Large intestine (tissue), 3 donors: ENCODE results near the gene SUMO3. TPM values are rescaled to one million over a fixed set of nuclear protein-coding genes. Genes with fewer than 3 reads are reported as not detected.

ENCODE experiments used
- DNase-seq, 2 donors: peaks; one replicate each; pipeline versions ENCODE4 v3.0.0 to v3.0.0-alpha.2; 2013
- H3K27ac ChIP-seq: one replicate; pipeline ENCODE4 v1.5.1; 2013; ENCODE audit warnings: low read length
- H3K27me3 ChIP-seq: 2 replicates; pipeline ENCODE4 v1.6.1; 2013; ENCODE audit warnings: low read length; ENCODE audit not compliant: control insufficient read depth, insufficient read depth
- H3K36me3 ChIP-seq: 2 replicates; pipeline ENCODE4 v1.6.1; 2013; ENCODE audit warnings: low read length; ENCODE audit not compliant: control insufficient read depth, insufficient read depth
- H3K4me1 ChIP-seq: one replicate; pipeline ENCODE4 v1.6.1; 2013; ENCODE audit warnings: low read length; ENCODE audit not compliant: control insufficient read depth, insufficient read depth
- H3K4me3 ChIP-seq: one replicate; pipeline ENCODE4 v1.5.1; 2013; ENCODE audit warnings: low read length
- H3K9me3 ChIP-seq: one replicate; pipeline ENCODE4 v1.6.1; 2013; ENCODE audit warnings: mild to moderate bottlenecking, low read depth, low read length, moderate library complexity; ENCODE audit not compliant: control insufficient read depth
- WGBS: methylation state at CpG from one replicate; pipeline ENCODE4 v1.1.5; 2013; ENCODE audit warnings: low lambda C conversion rate; ENCODE audit not compliant: insufficient coverage; 5-methylcytosine and 5-hydroxymethylcytosine counted together
- polyA plus RNA-seq: library from polyadenylated mRNA; unstranded; fragments of 120-200 nt; gene quantifications from one replicate; pipeline ENCODE4 v1.2.1, GENCODE V29; 2013

The SUMO3 gene
- polyA plus RNA-seq, 1 donor, result 94.4 TPM

- no peak overlapping the region for H3K4me3 ChIP-seq
- 50% methylated on average over 1 of the region's 10 CpGs for WGBS
- no peaks in the 10 kb centered on the region for H3K9me3 ChIP-seq
- no peaks in the 10 kb centered on the region for H3K27me3 ChIP-seq
- DNase-seq, result peak; percentile 77 to 81
- H3K4me1 ChIP-seq, result peaks cover 25% of the 10 kb centered on the region
- peak overlapping the region; percentile 66 for H3K27ac ChIP-seq
- H3K36me3 ChIP-seq, result peaks cover 7% of the 10 kb centered on the region
Measured at GRCh38 chr21:44792702-44793591, 24.9 kb downstream of the SUMO3 start.

GRCh38 chr21:44791993-44792392 lies 25.9 kb downstream of the SUMO3 start:
- WGBS, result no CpG with 5 or more reads among the region's 5 CpGs
- peaks cover 25% of the 10 kb centered on the region for H3K4me1 ChIP-seq
- H3K27me3 ChIP-seq, result no peaks in the 10 kb centered on the region
- DNase-seq, result peak; percentile 54 to 78
- no peak overlapping the region for H3K4me3 ChIP-seq
- peaks cover 7% of the 10 kb centered on the region for H3K36me3 ChIP-seq
- H3K27ac ChIP-seq, result peak overlapping the region; percentile 66
- H3K9me3 ChIP-seq, result no peaks in the 10 kb centered on the region

GRCh38 chr21:44791246-44791645 lies 26.6 kb downstream of the SUMO3 start:
- Histone ChIP-seq H3K27ac (peak overlapping the region; percentile 66), H3K36me3 (peaks cover 4% of the 10 kb centered on the region), H3K9me3 (no peaks in the 10 kb centered on the region), H3K4me1 (peaks cover 25% of the 10 kb centered on the region), H3K27me3 (no peaks in the 10 kb centered on the region), H3K4me3 (no peak overlapping the region)
- no CpG with 5 or more reads among the region's 5 CpGs for WGBS
- no peak for DNase-seq

GRCh38 chr21:44790368-44790767 lies 27.5 kb downstream of the SUMO3 start:
- no peak overlapping the region for H3K4me3 ChIP-seq
- DNase-seq, result no peak
- H3K4me1 ChIP-seq, result peaks cover 25% of the 10 kb centered on the region
- H3K27me3 ChIP-seq, result no peaks in the 10 kb centered on the region
- H3K36me3 ChIP-seq, result peaks cover 7% of the 10 kb centered on the region
- no peaks in the 10 kb centered on the region for H3K9me3 ChIP-seq
- 100% methylated on average over 1 of the region's 3 CpGs for WGBS
- no peak overlapping the region for H3K27ac ChIP-seq

- H3K27ac ChIP-seq, result no peak overlapping the region
- H3K4me3 ChIP-seq, result no peak overlapping the region
- no peak for DNase-seq
- no peaks in the 10 kb centered on the region for H3K27me3 ChIP-seq
- peaks cover 25% of the 10 kb centered on the region for H3K4me1 ChIP-seq
- no CpG with 5 or more reads among the region's 1 CpG for WGBS
- no peaks in the 10 kb centered on the region for H3K9me3 ChIP-seq
- H3K36me3 ChIP-seq, result peaks cover 9% of the 10 kb centered on the region
Measured at GRCh38 chr21:44789880-44790279, 28.0 kb downstream of the SUMO3 start.

- no CpG with 5 or more reads among the region's 13 CpGs for WGBS
- peaks cover 14% of the 10 kb centered on the region for H3K36me3 ChIP-seq
- H3K4me1 ChIP-seq, result no peaks in the 10 kb centered on the region
- H3K9me3 ChIP-seq, result no peaks in the 10 kb centered on the region
- H3K27me3 ChIP-seq, result no peaks in the 10 kb centered on the region
- H3K27ac ChIP-seq, result no peak overlapping the region
- no peak overlapping the region for H3K4me3 ChIP-seq
- no peak for DNase-seq
Measured at GRCh38 chr21:44785620-44786335, 32.1 kb downstream of the SUMO3 start.

GRCh38 chr21:44784810-44785209 lies 33.1 kb downstream of the SUMO3 start:
- peaks cover 20% of the 10 kb centered on the region for H3K36me3 ChIP-seq
- no CpG with 5 or more reads among the region's 6 CpGs for WGBS
- no peak for DNase-seq

GRCh38 chr21:44783020-44783696 lies 34.7 kb downstream of the SUMO3 start:
- H3K9me3 ChIP-seq, result no peaks in the 10 kb centered on the region
- no peak for DNase-seq
- H3K4me3 ChIP-seq, result no peak overlapping the region
- no peaks in the 10 kb centered on the region for H3K27me3 ChIP-seq
- peaks cover 20% of the 10 kb centered on the region for H3K36me3 ChIP-seq
- peaks cover 6% of the 10 kb centered on the region for H3K4me1 ChIP-seq
- no peak overlapping the region for H3K27ac ChIP-seq
- WGBS, result 100% methylated on average over 1 of the region's 5 CpGs

More at GRCh38 chr21:44784810-44785209, 33.1 kb downstream of the SUMO3 start:
- no peak overlapping the region for H3K4me3 ChIP-seq
- no peaks in the 10 kb centered on the region for H3K9me3 ChIP-seq
- no peak overlapping the region for H3K27ac ChIP-seq
- H3K4me1 ChIP-seq, result no peaks in the 10 kb centered on the region
- no peaks in the 10 kb centered on the region for H3K27me3 ChIP-seq

- H3K9me3 ChIP-seq, result no peaks in the 10 kb centered on the region
Measured at GRCh38 chr21:44780767-44781459, 36.9 kb downstream of the SUMO3 start.

GRCh38 chr21:44780137-44780502 lies 37.7 kb downstream of the SUMO3 start:
- DNase-seq, result no peak
- no peak overlapping the region for H3K4me3 ChIP-seq
- H3K27ac ChIP-seq, result no peak overlapping the region
- peaks cover 7% of the 10 kb centered on the region for H3K4me1 ChIP-seq
- peaks cover 31% of the 10 kb centered on the region for H3K36me3 ChIP-seq
- 100% methylated on average over 1 of the region's 7 CpGs for WGBS
- no peaks in the 10 kb centered on the region for H3K9me3 ChIP-seq
- no peaks in the 10 kb centered on the region for H3K27me3 ChIP-seq

More at GRCh38 chr21:44780767-44781459, 36.9 kb downstream of the SUMO3 start:
- DNase-seq, result no peak
- Histone ChIP-seq H3K4me1 (peaks cover 7% of the 10 kb centered on the region), H3K27me3 (no peaks in the 10 kb centered on the region), H3K4me3 (no peak overlapping the region), H3K36me3 (peaks cover 28% of the 10 kb centered on the region), H3K27ac (no peak overlapping the region)
- no CpG with 5 or more reads among the region's 16 CpGs for WGBS
